Activated CD4-positive, alpha-beta memory T cell treated with anti-CD3 and anti-CD28 coated beads for 36 hours (primary cell): Measurements from ENCODE around the gene TMEM138. TPM values are rescaled to one million over a fixed set of nuclear protein-coding genes. Genes with fewer than 3 reads are reported as not detected.

Experiments used
- CTCF ChIA-PET: fragments of 350-600 bp; sonication (Branson Sonifier 250); formaldehyde crosslinking; loops from one replicate; lab custom pipeline; 2021; ENCODE audit warnings: antibody characterized with exemption, inconsistent platforms; lab: Charles Lee
- POLR2A ChIA-PET: fragments of 350-600 bp; sonication (Branson Sonifier 250); formaldehyde crosslinking; loops from one replicate; lab custom pipeline; 2021; ENCODE audit warnings: antibody characterized with exemption; lab: Charles Lee
- DNase-seq: peaks from one replicate; pipeline ENCODE4 v3.0.0-alpha.2; 2020
- H3K27ac Mint-ChIP-seq: one replicate; pipeline ENCODE4 v1.8.0; 2021; ENCODE audit warnings: mixed read lengths
- H3K27me3 Mint-ChIP-seq: one replicate; pipeline ENCODE4 v1.8.0; 2021; ENCODE audit warnings: mixed read lengths
- H3K36me3 Mint-ChIP-seq: one replicate; pipeline ENCODE4 v1.8.0; 2021; ENCODE audit warnings: mixed read lengths
- H3K4me1 Mint-ChIP-seq: one replicate; pipeline ENCODE4 v1.8.0; 2021; ENCODE audit warnings: low read depth, mixed read lengths
- H3K4me3 Mint-ChIP-seq: one replicate; pipeline ENCODE4 v1.8.0; 2021; ENCODE audit warnings: mild to moderate bottlenecking, mixed read lengths
- H3K9me3 Mint-ChIP-seq: one replicate; pipeline ENCODE4 v1.8.0; 2021; ENCODE audit warnings: mixed read lengths
- intact Hi-C: fragments of 100-400 bp; cut with micrococcal nuclease; formaldehyde crosslinking; loops from one replicate; pipeline ENCODE4 v1.15.1; 2023
- total RNA-seq, 2 experiments: library from RNA; stranded (reverse); gene quantifications; one replicate each; pipeline ENCODE4 v1.2.3, GENCODE V29; 2021

The TMEM138 gene
- total RNA-seq, 2 experiments from 2014 or later = 33.7 to 34.6 TPM

GRCh38 chr11:61333550-61334433, 28.4 kb upstream of the TMEM138 start:
- ChIA-PET POLR2A (interaction anchor here (1.0 to 3.2 kb wide), 9 partner anchors 14 to 96 kb away, joined by 3 to 30 read pairs (median 4); partner anchors contain the start of genes CPSF7, CYB561A3, SDHAF2 and TMEM138), CTCF (interaction anchor here (0.8 to 7.7 kb wide), 9 partner anchors 16 to 502 kb away, joined by 3 to 310 read pairs (median 5); partner anchors contain the start of genes CPSF7, CYB561A3, SDHAF2 and TMEM138)
- Mint-ChIP-seq H3K4me1 (peaks cover 51% of the 10 kb centered on the region), H3K36me3 (peaks cover 31% of the 10 kb centered on the region), H3K27ac (peak overlapping the region; percentile 97), H3K9me3 (no peaks in the 10 kb centered on the region), H3K27me3 (no peaks in the 10 kb centered on the region), H3K4me3 (peak overlapping the region; percentile 97)
- intact Hi-C loops = loop anchor here (1.0 to 10.0 kb wide), 3 partner anchors 59 to 419 kb away; partner anchors contain the start of genes SDHAF2, TMEM109 and TMEM216
- DNase-seq = no peak

DNA sequence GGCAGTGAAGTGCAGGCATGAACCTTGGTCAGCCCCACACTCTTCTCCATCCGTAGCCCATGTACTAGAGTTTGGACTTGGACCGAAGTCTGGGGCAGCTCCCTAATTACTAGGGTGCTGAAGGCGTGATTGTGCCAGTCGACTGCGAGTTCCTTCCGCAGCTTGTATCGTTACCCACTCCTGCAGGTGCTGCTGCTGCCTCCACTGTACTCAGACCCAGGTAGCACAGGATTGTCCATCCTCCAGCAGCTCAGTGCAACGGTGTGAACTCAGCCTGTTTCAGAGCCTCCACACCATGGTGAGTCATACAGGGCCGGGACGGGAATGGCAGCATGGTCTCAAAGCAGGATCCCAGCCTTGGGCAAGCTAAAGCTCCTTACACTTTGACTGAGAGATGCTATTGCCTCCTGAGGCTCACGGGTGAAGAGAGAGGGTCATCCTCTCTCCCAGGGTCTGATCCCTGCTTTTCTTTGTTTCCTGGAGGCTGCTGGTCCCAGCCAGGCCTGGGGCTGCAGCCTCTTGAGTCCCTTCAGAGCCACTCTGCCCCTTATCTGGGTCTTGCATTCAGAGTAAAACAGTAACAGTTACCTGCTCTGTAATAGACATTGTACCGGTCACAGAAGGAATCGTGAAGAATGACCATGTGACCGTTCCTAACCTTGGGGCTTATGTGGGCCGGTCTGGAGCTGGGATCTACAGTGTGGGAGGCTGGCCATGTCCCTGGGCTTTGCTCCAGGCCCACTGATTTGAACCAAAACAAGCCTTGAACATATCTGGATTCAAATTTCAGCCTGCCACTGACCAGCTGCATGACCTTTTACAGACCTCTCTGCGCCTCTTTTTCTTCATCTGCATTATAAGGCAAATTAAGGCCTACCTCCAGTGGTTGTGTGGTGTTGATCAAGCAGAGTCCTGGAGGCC, 27.5 kb upstream of the TMEM138 start:
- peaks cover 27% of the 10 kb centered on the region for H3K36me3 Mint-ChIP-seq
- intact Hi-C loops = loop anchor here (10.0 kb wide), 1 partner anchor 420 kb away; the partner anchor contains the start of gene TMEM109
- ChIA-PET POLR2A (interaction anchor here (1.2 to 3.2 kb wide), 7 partner anchors 17 to 95 kb away, joined by 3 to 30 read pairs (median 12); partner anchors contain the start of genes CPSF7, CYB561A3, SDHAF2 and TMEM138), CTCF (interaction anchor here (0.8 to 7.7 kb wide), 10 partner anchors 13 to 101 kb away, joined by 3 to 310 read pairs (median 10); partner anchors contain the start of genes CPSF7, CYB561A3, SDHAF2 and TMEM138)
- no peaks in the 10 kb centered on the region for H3K9me3 Mint-ChIP-seq
- peak; percentile 20 for DNase-seq
- H3K27ac Mint-ChIP-seq = peak overlapping the region; percentile 97
- peak overlapping the region; percentile 97 for H3K4me3 Mint-ChIP-seq
- H3K27me3 Mint-ChIP-seq = no peaks in the 10 kb centered on the region
- H3K4me1 Mint-ChIP-seq = peaks cover 45% of the 10 kb centered on the region

DNA sequence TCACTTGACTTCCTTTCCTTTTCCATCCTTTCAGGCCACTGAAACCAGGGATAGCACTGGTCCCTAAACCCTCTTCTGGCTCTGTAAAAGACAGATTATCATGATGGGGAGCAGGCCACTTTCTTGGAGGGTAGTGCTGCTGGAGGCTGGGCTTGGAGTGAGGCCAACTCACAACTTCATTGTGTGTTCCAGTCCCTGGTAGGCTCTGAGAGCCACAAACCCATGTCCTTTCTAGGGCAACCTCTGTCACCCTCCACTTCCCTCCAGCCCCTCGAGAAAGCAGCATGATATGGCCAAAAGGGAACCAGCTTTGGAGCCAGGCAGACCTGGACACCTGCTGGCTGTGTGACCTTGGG, 26.8 kb upstream of the TMEM138 start:
- CTCF ChIA-PET = interaction anchor here (0.8 to 7.7 kb wide), 16 partner anchors 8 to 419 kb away, joined by 3 to 310 read pairs (median 11); partner anchors contain the start of genes CPSF7, CYB561A3, SDHAF2 and TMEM138
- no peaks in the 10 kb centered on the region for H3K27me3 Mint-ChIP-seq

DNA sequence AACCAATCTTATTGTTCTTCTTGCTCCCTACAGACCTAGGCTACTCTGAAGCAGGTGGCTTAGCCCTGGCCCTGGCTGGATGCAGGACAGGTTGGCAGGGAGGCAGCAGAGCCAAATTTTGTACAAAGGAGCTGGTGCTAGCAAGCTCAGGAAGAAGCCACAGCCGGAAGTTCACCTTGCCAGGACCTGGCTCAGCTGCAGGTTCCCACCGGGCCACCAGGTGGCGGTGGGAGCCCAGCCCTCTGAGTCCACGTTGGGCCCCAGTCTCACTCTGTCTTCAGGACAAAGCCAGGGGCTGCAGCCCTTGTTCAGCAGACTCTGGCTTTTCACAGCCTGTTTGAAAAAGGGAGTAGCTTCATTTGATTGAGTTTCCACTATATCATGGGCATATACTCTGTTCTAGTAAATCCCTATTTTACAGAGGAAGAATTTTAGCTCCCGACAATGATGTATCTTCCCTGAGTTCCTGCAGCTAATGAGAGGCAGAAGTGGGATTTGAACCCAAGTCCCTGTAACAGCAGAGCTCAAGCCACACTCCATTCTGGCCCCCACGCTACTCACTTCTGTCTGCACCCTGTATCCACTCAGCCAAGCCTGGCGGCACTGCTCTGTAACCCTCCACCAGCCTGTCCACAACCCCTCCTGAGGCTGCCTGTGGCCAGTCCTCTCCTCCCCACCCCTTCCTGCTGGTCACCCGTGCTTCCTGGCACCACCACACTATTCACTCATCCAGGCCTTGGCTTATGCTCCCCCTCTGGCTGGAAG, 25.8 kb upstream of the TMEM138 start:
- peaks cover 23% of the 10 kb centered on the region for H3K36me3 Mint-ChIP-seq
- no peaks in the 10 kb centered on the region for H3K9me3 Mint-ChIP-seq
- CTCF ChIA-PET = interaction anchor here (0.6 to 7.7 kb wide), 46 partner anchors 9 to 498 kb away, joined by 3 to 310 read pairs (median 6); partner anchors contain the start of genes CPSF7, CYB561A3, SDHAF2 and TMEM138
- POLR2A ChIA-PET = interaction anchor here (1.2 to 3.2 kb wide), 4 partner anchors 12 to 94 kb away, joined by 4 to 22 read pairs (median 10); partner anchors contain the start of genes CPSF7, CYB561A3, SDHAF2 and TMEM138
- intact Hi-C loops = loop anchor here (1.0 to 10.0 kb wide), 4 partner anchors 26 to 422 kb away; partner anchors contain the start of genes TMEM109 and TMEM138
- peak; percentile 88 for DNase-seq
- H3K27me3 Mint-ChIP-seq = no peaks in the 10 kb centered on the region
- H3K4me3 Mint-ChIP-seq = no peak overlapping the region
- peaks cover 35% of the 10 kb centered on the region for H3K4me1 Mint-ChIP-seq
- peak overlapping the region; percentile 97 for H3K27ac Mint-ChIP-seq

More for the DNA sequence above, 26.8 kb upstream of the TMEM138 start:
- Mint-ChIP-seq H3K36me3 (peaks cover 21% of the 10 kb centered on the region), H3K27ac (peak overlapping the region; percentile 97), H3K9me3 (no peaks in the 10 kb centered on the region), H3K4me1 (peaks cover 42% of the 10 kb centered on the region), H3K4me3 (no peak overlapping the region)
- POLR2A ChIA-PET = interaction anchor here (1.2 to 3.2 kb wide), 4 partner anchors 13 to 95 kb away, joined by 4 to 30 read pairs (median 10); partner anchors contain the start of genes CPSF7, CYB561A3, SDHAF2 and TMEM138
- intact Hi-C loops = loop anchor here (10.0 kb wide), 1 partner anchor 421 kb away; the partner anchor contains the start of gene TMEM109
- DNase-seq = no peak

DNA sequence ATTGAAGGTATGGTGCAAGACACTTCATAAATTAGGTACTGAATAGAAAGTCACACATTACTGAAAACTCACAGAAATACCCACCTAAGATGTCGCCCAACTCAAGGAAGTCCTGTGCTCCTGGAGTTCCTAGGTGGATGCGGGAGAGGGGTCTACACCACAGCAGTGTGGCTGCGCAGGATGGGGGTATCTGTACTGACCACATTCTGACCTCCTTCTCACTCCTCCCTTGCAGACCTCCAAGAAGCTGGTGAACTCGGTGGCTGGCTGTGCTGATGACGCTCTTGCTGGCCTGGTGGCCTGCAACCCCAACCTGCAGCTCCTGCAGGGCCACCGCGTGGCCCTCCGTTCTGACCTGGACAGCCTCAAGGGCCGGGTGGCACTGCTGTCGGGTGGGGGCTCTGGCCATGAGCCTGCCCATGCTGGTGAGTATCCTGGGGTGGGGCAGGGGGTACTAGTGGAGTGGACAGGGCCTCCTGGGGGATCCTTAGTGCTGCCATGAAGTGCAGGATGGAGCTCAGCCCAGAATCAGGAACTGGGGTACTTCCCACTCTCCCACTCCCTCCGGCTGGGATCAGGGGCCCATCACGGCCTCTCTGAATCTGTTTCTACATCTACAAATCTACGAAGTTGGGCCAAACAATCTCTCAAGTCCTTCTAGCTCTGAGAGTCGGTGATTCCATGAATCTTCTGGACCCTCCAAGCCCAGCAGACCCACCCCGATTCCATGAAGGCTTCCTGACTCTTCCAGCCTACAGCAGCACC, 24.3 kb upstream of the TMEM138 start:
- no peaks in the 10 kb centered on the region for H3K27me3 Mint-ChIP-seq
- ChIA-PET POLR2A (no interaction called here), CTCF (interaction anchor here (0.5 to 7.7 kb wide), 7 partner anchors 19 to 111 kb away, joined by 3 to 310 read pairs (median 11); no protein-coding TSS in a partner anchor)
- H3K27ac Mint-ChIP-seq = no peak overlapping the region
- H3K9me3 Mint-ChIP-seq = no peaks in the 10 kb centered on the region
- H3K4me1 Mint-ChIP-seq = peaks cover 23% of the 10 kb centered on the region
- DNase-seq = no peak
- peaks cover 27% of the 10 kb centered on the region for H3K36me3 Mint-ChIP-seq
- H3K4me3 Mint-ChIP-seq = no peak overlapping the region
- intact Hi-C loops = loop anchor here (10.0 kb wide), 1 partner anchor 423 kb away; the partner anchor contains the start of gene TMEM109

DNA sequence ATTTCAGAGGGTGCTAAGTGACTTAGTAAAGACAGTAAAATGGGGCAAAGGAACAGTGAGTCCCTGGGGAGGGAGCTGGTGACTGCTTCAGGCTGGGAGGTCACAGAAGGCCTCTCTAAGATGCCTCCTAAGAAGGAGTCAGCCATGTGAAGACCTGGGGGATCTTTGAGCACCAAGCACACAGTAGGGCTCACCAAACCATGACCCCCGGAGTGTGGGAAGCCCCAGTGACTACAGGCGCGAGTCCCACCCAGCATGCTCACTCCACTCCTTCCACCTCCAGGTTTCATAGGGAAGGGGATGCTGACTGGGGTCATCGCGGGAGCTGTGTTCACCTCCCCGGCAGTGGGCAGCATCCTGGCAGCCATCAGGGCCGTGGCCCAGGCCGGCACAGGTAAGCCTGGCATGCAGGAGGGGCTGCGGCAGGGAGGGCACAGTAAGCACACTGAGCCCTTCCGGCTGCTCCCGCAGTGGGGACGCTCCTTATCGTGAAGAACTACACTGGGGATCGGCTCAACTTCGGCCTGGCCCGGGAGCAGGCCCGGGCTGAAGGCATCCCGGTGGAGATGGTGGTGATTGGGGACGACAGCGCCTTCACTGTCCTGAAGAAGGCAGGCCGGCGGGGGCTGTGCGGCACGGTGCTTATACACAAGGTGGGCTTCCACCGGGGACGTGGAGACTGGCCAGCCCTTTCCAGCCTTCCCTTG, 23.2 kb upstream of the TMEM138 start:
- Mint-ChIP-seq H3K27ac (no peak overlapping the region), H3K9me3 (no peaks in the 10 kb centered on the region), H3K4me3 (no peak overlapping the region), H3K4me1 (peaks cover 17% of the 10 kb centered on the region), H3K36me3 (peaks cover 23% of the 10 kb centered on the region), H3K27me3 (no peaks in the 10 kb centered on the region)
- ChIA-PET POLR2A (no interaction called here), CTCF (interaction anchor here (0.6 to 7.7 kb wide), 4 partner anchors 18 to 220 kb away, joined by 3 to 310 read pairs (median 22); no protein-coding TSS in a partner anchor)
- no peak for DNase-seq
- intact Hi-C loops = loop anchor here (10.0 kb wide), 1 partner anchor 424 kb away; the partner anchor contains the start of gene TMEM109

GRCh38 chr11:61339490-61339878, 22.7 kb upstream of the TMEM138 start:
- intact Hi-C loops = loop anchor here (10.0 kb wide), 1 partner anchor 425 kb away; the partner anchor contains the start of gene TMEM109
- Mint-ChIP-seq H3K4me1 (peaks cover 12% of the 10 kb centered on the region), H3K36me3 (peaks cover 23% of the 10 kb centered on the region), H3K4me3 (no peak overlapping the region), H3K27me3 (no peaks in the 10 kb centered on the region), H3K9me3 (no peaks in the 10 kb centered on the region), H3K27ac (no peak overlapping the region)
- ChIA-PET CTCF (interaction anchor here (0.6 to 7.7 kb wide), 2 partner anchors 43 to 220 kb away, joined by 3 to 310 read pairs; no protein-coding TSS in a partner anchor), POLR2A (no interaction called here)
- DNase-seq = no peak

GRCh38 chr11:61340979-61341378, 21.2 kb upstream of the TMEM138 start:
- no peak for DNase-seq
- CTCF ChIA-PET = interaction anchor here (1.1 to 1.4 kb wide), 2 partner anchors 45 to 94 kb away, joined by 3 to 4 read pairs; no protein-coding TSS in a partner anchor
- Mint-ChIP-seq H3K27me3 (no peaks in the 10 kb centered on the region), H3K9me3 (no peaks in the 10 kb centered on the region), H3K4me1 (peaks cover 6% of the 10 kb centered on the region), H3K27ac (no peak overlapping the region), H3K36me3 (peaks cover 24% of the 10 kb centered on the region), H3K4me3 (no peak overlapping the region)
- POLR2A ChIA-PET = no interaction called here
- intact Hi-C loops = no loop called here

GRCh38 chr11:61341706-61342105, 20.5 kb upstream of the TMEM138 start:
- Mint-ChIP-seq H3K9me3 (no peaks in the 10 kb centered on the region), H3K4me1 (no peaks in the 10 kb centered on the region), H3K36me3 (peaks cover 25% of the 10 kb centered on the region), H3K27me3 (no peaks in the 10 kb centered on the region), H3K27ac (no peak overlapping the region), H3K4me3 (no peak overlapping the region)
- no peak for DNase-seq
- CTCF ChIA-PET = interaction anchor here (1.1 to 1.4 kb wide), 2 partner anchors 44 to 93 kb away, joined by 3 to 4 read pairs; no protein-coding TSS in a partner anchor
- intact Hi-C loops = no loop called here
- POLR2A ChIA-PET = interaction anchor here (0.6 kb wide), 1 partner anchor 55 kb away, joined by 3 read pairs; no protein-coding TSS in a partner anchor
